Activated CD8-positive, alpha-beta memory T cell treated with anti-CD3 and anti-CD28 coated beads for 36 hours (primary cell): Measurements from ENCODE around the gene C1orf35. TPM values are rescaled to one million over a fixed set of nuclear protein-coding genes. Genes with fewer than 3 reads are reported as not detected.

ENCODE experiments used
- CTCF ChIA-PET: fragments of 350-600 bp; sonication (Branson Sonifier 250); formaldehyde crosslinking; loops from one replicate; lab custom pipeline; 2021; ENCODE audit warnings: antibody characterized with exemption; lab: Charles Lee
- POLR2A ChIA-PET: fragments of 350-600 bp; sonication (Branson Sonifier 250); formaldehyde crosslinking; loops from one replicate; lab custom pipeline; 2021; ENCODE audit warnings: antibody characterized with exemption; lab: Charles Lee
- total RNA-seq, 2 experiments: library from RNA; stranded (reverse); gene quantifications; one replicate each; pipeline ENCODE4 v1.2.3, GENCODE V29; 2021

The C1orf35 gene
- total RNA-seq = 10 to 100 TPM; 25.7 to 27.6 TPM

DNA sequence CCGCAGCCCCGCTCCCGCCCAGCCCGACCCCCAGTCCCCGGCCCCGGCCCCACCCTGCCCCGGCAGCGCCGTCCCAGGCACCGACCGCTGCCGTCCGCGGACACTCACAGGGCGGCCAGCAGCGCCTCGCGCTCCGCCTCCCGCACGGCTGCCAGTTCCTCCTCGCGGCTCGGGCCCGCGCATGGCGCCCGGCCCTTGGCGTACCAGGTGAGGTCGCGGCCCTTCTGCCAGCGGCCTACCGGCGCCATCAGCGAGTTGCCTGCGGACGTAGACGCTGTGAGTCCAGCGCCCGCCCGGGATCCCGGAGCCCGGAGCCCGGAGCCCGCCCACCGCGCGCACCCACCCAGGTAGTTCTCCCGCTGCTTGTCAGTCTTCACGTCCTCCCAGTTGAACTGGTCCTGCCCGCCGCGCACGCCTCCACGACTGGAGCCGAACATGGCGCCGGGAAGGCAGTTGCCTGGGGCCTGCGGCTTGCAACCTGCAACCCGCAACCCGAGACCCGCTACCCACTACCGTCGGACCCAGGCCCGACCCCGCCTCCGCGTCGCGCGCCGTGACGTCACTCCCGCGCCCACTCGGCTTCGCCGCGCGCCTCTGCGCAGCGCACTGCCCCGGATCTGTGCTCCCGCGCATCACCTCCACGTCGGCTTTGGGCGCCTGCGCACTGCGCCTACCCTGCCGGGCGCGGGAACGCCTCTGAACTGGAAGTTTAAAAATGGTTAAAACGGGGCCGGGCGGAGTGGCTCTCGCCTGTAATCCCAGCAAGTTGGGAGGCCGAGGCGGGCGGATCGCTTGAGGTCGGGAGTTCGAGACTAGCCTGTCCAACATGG is at the start of gene C1orf35:
Gene C1orf35, minus strand, starts transcription at position 535 of the 830 bp plus-strand sequence. Its CDS starts 98 bp downstream, at position 437.
- ChIA-PET POLR2A (interaction anchor here (1.5 kb wide), 1 partner anchor 21 kb away, joined by 3 read pairs; the partner anchor contains the start of gene ARF1), CTCF (interaction anchor here (1.0 kb wide), 1 partner anchor 21 kb away, joined by 3 read pairs; no protein-coding TSS in a partner anchor)

DNA sequence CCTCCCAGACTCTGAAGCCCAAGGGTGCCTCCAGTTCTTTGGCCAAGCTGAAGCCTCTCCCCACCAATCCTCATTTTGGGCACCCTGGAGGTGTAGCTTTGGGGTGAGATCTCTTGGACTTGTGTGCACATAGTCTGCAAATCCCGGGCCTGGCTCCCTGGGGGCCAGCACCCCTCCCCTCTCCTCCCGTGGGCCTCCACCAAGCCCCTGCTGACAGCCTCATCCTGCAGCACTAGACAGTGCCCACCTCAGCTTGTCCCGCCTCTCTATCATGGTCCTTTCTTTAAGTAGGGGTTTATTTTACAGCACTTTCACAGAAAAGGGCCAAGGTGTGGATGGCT is 49.8 kb upstream of the C1orf35 start:
- ChIA-PET CTCF (interaction anchor here (0.7 to 1.4 kb wide), 2 partner anchors 11 to 27 kb away, joined by 4 read pairs; no protein-coding TSS in a partner anchor), POLR2A (interaction anchor here (1.3 kb wide), 1 partner anchor 62 kb away, joined by 3 read pairs; no protein-coding TSS in a partner anchor)

- CTCF ChIA-PET = interaction anchor here (0.7 to 1.4 kb wide), 2 partner anchors 10 to 28 kb away, joined by 4 read pairs; no protein-coding TSS in a partner anchor
- POLR2A ChIA-PET = interaction anchor here (1.0 to 1.3 kb wide), 2 partner anchors 13 to 61 kb away, joined by 3 read pairs; partner anchors contain the start of gene IBA57
Measured at GRCh38 chr1:228152097-228152917, 49.2 kb upstream of the C1orf35 start.

- ChIA-PET CTCF (interaction anchor here (1.4 kb wide), 1 partner anchor 9 kb away, joined by 4 read pairs; no protein-coding TSS in a partner anchor), POLR2A (interaction anchor here (1.0 to 1.3 kb wide), 2 partner anchors 14 to 60 kb away, joined by 3 read pairs; partner anchors contain the start of gene IBA57)
Measured at GRCh38 chr1:228151180-228151925, 48.2 kb upstream of the C1orf35 start.

GRCh38 chr1:228150461-228151179 is 47.5 kb upstream of the C1orf35 start:
- ChIA-PET POLR2A (no interaction called here), CTCF (no interaction called here)

DNA sequence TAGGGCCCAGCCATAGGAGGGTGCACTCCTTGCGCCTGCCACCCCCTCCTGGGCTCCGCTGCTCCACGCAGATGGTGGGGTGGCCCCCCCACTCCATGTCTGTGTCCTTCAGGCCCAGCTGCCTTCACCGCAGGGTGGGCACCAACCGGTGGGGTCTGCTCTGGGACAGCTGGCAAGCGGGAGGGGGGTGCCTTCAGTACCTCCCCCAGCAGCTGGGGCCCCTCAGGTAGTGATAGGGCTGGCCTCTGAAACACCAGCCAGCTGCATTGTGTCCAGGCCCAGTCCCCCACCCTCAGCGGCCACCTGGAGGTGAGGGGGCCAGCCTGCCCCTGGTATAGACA is 47.0 kb upstream of the C1orf35 start:
- CTCF ChIA-PET = no interaction called here
- POLR2A ChIA-PET = no interaction called here

DNA sequence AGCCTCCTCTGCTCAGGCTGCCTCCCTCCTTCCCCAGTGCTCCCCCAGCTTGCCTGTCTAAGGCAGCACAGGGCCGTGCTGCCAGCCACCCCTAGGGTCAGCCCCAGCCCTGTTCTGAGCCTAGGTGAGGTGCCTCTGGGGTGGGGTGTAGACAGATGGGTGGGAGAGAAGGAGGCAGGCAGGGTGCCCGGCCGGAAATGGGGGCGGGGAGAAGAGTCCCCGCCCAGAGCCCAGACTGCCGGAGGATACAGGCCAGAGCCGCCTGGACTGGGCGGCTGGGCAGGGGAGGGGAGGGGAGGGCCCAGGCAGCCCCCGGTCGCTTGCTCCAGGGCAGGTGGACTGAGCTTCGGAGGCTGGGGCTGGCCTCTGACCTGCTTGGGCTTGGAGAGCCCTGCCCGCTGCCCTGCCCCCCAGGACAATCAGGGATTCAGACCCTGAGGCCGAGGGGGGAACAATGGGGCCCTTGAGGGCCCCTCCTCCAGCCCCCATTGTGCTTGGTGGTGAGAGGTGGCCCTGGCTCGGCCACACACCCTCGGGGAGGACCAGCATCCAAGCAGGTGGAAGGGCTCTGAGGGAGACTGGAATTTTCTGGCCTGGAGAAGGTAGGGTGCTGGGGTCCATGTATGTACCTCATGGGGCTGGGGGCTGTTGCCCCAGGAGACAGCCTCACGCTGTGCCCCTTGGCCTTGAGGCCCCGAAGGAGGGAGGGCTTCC is 46.4 kb upstream of the C1orf35 start, which contains the start of gene GJC2:
Gene GJC2, plus strand, starts transcription at position 525 of the 714 bp plus-strand sequence. CDS start 7,829 bp downstream, outside the sequence.
- ChIA-PET CTCF (no interaction called here), POLR2A (no interaction called here)

DNA sequence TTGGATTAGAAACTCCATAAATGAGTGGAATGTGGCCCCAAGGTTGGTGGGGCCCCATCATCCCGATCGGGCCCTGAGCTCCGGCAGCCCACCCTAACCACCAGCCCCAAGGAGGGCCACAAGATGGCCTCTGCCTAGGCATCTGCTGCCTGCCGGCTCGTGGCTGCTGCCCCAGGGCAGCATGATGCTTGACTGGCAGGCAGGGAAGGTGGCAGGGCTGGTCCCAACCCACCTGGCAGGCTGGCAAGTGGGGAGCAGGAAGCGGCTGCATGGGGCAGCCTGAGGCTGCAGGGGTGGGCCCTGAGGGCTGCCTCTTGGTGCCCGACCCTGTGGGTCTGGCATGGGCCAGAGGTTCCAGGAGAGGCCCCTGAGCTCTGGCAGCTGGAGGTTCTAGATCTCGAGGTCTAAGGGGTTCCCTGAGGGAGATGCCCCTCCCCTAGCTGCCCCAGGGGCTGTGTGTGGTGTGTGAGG is 45.8 kb upstream of the C1orf35 start:
- POLR2A ChIA-PET = no interaction called here
- CTCF ChIA-PET = no interaction called here

GRCh38 chr1:228148196-228148861 is 45.2 kb upstream of the C1orf35 start:
- ChIA-PET POLR2A (no interaction called here), CTCF (no interaction called here)

DNA sequence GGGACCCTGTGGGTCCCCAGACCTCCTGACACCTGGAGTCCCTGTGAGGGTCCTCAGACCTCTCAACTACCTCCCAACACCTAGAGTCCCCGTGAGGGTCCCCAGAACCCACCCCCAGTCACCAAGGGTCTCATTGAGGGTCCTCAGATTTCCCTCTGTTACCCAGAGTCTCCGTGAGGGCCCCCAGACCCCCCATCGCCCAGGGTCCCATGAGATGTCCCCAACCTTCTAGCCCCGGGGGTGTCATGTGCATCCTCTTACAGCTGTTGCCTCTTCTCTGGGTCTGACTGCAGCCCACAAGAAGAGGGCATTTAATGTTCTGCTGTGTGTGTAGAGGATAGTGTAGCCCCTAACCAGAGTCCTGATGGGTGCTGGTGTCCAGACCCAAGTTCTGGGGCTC is 44.6 kb upstream of the C1orf35 start:
- ChIA-PET POLR2A (no interaction called here), CTCF (no interaction called here)

DNA sequence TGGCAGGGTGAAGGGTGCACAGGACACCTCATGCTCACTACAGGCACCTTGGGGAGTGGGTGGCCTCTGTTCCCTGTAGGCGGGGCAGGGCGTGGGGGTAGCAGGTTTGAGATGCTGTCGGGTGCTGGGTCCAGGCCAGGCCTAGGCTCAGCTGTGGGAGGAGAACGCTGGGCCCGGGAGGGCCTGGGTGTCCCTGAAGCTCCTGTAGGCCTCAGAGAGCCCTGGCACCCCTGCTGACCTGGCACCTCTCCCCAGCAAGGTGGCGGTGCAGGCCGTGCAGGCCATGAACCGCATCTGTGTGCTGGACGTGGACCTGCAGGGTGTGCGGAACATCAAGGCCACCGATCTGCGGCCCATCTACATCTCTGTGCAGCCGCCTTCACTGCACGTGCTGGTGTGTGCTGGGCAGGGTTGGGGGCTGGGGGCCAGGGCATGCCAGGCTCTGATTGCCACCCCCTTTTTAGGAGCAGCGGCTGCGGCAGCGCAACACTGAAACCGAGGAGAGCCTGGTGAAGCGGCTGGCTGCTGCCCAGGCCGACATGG is 44.1 kb upstream of the C1orf35 start:
- CTCF ChIA-PET = no interaction called here
- POLR2A ChIA-PET = no interaction called here

DNA sequence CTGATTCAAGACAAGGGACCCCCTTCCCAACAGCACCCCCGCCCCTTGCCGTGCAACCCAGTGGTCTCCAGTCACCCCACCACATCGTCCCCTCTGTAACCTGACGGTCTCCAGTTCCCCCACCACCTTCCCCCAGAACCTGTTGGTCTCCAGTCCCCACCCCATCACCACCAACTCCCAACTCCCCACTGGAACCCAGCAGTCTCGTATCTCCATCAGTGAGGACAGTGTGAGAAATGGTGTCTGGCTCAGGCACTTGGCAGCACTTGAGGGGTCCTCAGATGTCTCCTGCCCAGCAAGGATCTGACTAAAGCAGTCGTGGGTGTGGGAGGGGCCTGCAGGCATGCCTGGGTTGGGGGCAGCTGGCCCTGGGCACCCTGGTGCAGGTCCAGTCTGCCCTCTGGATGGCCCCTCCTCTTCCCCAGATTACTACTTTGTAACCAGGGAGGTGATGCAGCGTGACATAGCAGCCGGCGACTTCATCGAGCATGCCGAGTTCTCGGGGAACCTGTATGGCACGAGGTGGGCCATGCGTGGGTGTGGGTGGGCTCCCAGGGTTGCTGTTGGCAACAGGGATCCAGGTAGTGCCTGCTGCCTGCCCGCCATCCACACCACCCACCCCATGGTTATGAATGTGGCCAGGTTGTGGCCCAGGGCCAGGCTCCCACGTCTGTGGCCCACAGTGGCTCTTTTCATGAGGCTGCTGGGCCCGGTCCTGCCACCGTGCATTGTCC is 43.5 kb upstream of the C1orf35 start:
- POLR2A ChIA-PET = no interaction called here
- CTCF ChIA-PET = no interaction called here

DNA sequence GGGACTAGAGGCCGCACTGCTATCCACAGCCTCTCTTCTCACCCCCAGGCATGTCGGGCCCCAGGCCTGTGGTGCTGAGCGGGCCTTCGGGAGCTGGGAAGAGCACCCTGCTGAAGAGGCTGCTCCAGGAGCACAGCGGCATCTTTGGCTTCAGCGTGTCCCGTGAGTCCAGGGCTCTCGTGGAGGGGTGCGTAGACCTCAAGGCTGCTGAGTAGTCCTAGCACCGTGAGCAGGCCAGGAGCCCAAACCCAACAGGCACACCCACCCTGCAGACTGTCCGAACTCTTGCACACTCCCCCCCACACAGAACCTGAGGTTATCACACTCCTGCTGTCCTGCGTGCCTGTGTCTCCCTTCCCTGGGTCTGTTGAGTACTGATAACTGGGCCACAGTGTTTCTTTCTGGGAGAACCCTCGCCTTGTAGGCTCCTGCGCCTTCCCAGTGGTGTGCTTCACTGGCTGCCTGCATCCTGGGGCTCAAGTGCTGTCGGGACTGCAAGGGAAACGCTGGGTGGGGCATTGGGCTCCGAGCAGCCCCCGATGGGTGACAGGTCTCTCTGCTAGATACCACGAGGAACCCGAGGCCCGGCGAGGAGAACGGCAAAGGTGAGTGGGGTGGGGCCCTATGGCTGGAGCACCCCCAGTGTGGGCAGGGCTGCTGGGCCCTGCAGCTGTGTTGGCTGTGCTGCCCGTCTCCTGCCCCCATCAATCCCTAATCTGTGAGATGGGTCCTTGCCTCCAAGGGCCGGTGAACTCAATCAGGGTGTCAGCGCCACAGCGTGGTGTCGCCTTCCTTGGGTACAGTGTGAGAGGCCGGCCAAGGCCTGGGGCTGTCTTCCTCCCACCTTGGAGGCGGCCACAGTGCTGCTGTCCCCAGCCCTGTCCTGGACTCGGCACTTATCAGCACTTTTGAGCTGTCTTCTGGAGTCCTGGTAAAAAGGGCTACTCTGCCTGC is 42.6 kb upstream of the C1orf35 start:
- ChIA-PET POLR2A (no interaction called here), CTCF (interaction anchor here (1.9 kb wide), 1 partner anchor 20 kb away, joined by 11 read pairs; the partner anchor contains the start of gene IBA57)

DNA sequence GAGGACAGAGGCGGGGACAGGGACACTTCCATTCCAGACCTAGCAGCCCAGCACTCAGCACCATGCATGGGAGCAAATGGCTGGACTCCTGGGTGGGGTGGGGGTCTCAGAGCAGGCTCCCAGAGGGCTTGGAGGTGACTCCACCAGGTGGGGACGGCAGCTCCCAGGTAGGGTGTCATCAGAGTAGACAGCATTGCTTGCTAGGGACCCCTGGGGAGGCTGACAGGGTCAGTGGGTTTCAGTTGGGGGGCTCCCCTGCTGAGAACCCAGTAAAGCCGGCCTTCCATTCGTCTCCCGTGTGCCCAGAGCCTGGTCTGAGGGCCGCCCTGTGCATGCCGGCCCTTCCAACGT is 41.8 kb upstream of the C1orf35 start:
- CTCF ChIA-PET = interaction anchor here (1.9 kb wide), 1 partner anchor 21 kb away, joined by 11 read pairs; the partner anchor contains the start of gene IBA57

More for the DNA sequence above, 41.8 kb upstream of the C1orf35 start:
- POLR2A ChIA-PET = no interaction called here
